H9 (cell line): Measurements from ENCODE around the gene ATM. TPM values are rescaled to one million over a fixed set of nuclear protein-coding genes. Genes with fewer than 3 reads are reported as not detected.

Experiments used
- DNase-seq: peaks from one replicate; pipeline ENCODE4 v3.0.0-alpha.2; 2017
- H2AFZ ChIP-seq: one replicate; pipeline ENCODE4 v1.6.1; 2013; ENCODE audit warnings: mild to moderate bottlenecking, low read length, control low read depth, moderate library complexity
- H2AK5ac ChIP-seq: 2 replicates; pipeline ENCODE4 v1.6.1; 2013; ENCODE audit warnings: low read length, control low read depth, mixed read lengths; ENCODE audit not compliant: insufficient read length
- H2BK120ac ChIP-seq: one replicate; pipeline ENCODE4 v1.6.1; 2013; ENCODE audit warnings: low read depth, mild to moderate bottlenecking, low read length, control low read depth, inconsistent platforms; ENCODE audit not compliant: poor library complexity, severe bottlenecking
- H2BK12ac ChIP-seq: 2 replicates; pipeline ENCODE4 v1.6.1; 2013; ENCODE audit warnings: low read length, control low read depth, mixed read lengths, low read depth; ENCODE audit not compliant: insufficient read length
- H2BK15ac ChIP-seq: 2 replicates; pipeline ENCODE4 v1.6.1; 2013; ENCODE audit warnings: low read depth, low read length, control low read depth
- H2BK20ac ChIP-seq: one replicate; pipeline ENCODE4 v1.6.1; 2013; ENCODE audit warnings: low read depth, mild to moderate bottlenecking, low read length, control low read depth, inconsistent platforms; ENCODE audit not compliant: poor library complexity, severe bottlenecking
- H2BK5ac ChIP-seq: 2 replicates; pipeline ENCODE4 v1.6.1; 2013; ENCODE audit warnings: low read length, control low read depth, mixed read lengths; ENCODE audit not compliant: insufficient read length
- H3K14ac ChIP-seq: 2 replicates; pipeline ENCODE4 v1.6.1; 2013; ENCODE audit warnings: low read length, control low read depth; ENCODE audit not compliant: insufficient read depth
- H3K18ac ChIP-seq: 2 replicates; pipeline ENCODE4 v1.6.1; 2013; ENCODE audit warnings: low read depth, mild to moderate bottlenecking, mixed read lengths, low read length, control low read depth; ENCODE audit not compliant: insufficient read length
- H3K23ac ChIP-seq: 2 replicates; pipeline ENCODE4 v1.6.1; 2013; ENCODE audit warnings: low read length, control low read depth, mixed read lengths, low read depth; ENCODE audit not compliant: insufficient read length
- H3K23me2 ChIP-seq: 2 replicates; pipeline ENCODE4 v1.6.1; 2013; ENCODE audit warnings: low read depth, mild to moderate bottlenecking, mixed read lengths, low read length, control low read depth; ENCODE audit not compliant: insufficient read length, poor library complexity, severe bottlenecking
- H3K27ac ChIP-seq: 2 replicates; pipeline ENCODE4 v1.5.1; 2013; ENCODE audit warnings: low read length, control low read depth, mixed read lengths, low read depth; ENCODE audit not compliant: insufficient read length
- H3K27me3 ChIP-seq: 2 replicates; pipeline ENCODE4 v1.6.1; 2013; ENCODE audit warnings: low read length, control low read depth, inconsistent platforms; ENCODE audit not compliant: insufficient read depth
- H3K4ac ChIP-seq: 2 replicates; pipeline ENCODE4 v1.6.1; 2013; ENCODE audit warnings: low read depth, mild to moderate bottlenecking, control low read depth, inconsistent platforms, low read length, moderate library complexity
- H3K4me1 ChIP-seq: 2 replicates; pipeline ENCODE4 v1.6.1; 2013; ENCODE audit warnings: low read length, control low read depth, inconsistent platforms; ENCODE audit not compliant: insufficient read depth
- H3K4me2 ChIP-seq: 2 replicates; pipeline ENCODE4 v1.6.1; 2013; ENCODE audit warnings: low read length, control low read depth, mixed read lengths; ENCODE audit not compliant: insufficient read length, insufficient read depth
- H3K56ac ChIP-seq: 2 replicates; pipeline ENCODE4 v1.6.1; 2013; ENCODE audit warnings: low read depth, mild to moderate bottlenecking, mixed read lengths, low read length, control low read depth; ENCODE audit not compliant: insufficient read length
- H3K79me1 ChIP-seq: 2 replicates; pipeline ENCODE4 v1.6.1; 2013; ENCODE audit warnings: low read depth, mild to moderate bottlenecking, moderate library complexity, low read length, control low read depth, inconsistent platforms; ENCODE audit not compliant: insufficient read depth, poor library complexity, severe bottlenecking
- H3K79me2 ChIP-seq: 2 replicates; pipeline ENCODE4 v1.6.1; 2013; ENCODE audit warnings: low read length, control low read depth, inconsistent platforms; ENCODE audit not compliant: insufficient read depth
- H3K9ac ChIP-seq: 2 replicates; pipeline ENCODE4 v1.6.1; 2013; ENCODE audit warnings: low read length, control low read depth, mixed read lengths; ENCODE audit not compliant: insufficient read length; ENCODE audit errors: extremely low read depth
- H3K9me3 ChIP-seq: one replicate; pipeline ENCODE4 v1.6.1; 2013; ENCODE audit warnings: low read depth, low read length, inconsistent platforms; ENCODE audit not compliant: control insufficient read depth
- H3T11ph ChIP-seq: one replicate; pipeline ENCODE4 v1.6.1; 2013; ENCODE audit warnings: mild to moderate bottlenecking, low read length, control low read depth, inconsistent platforms
- H4K20me1 ChIP-seq: one replicate; pipeline ENCODE4 v1.6.1; 2013; ENCODE audit not compliant: control insufficient read depth, insufficient read length, insufficient read depth
- H4K5ac ChIP-seq: 2 replicates; pipeline ENCODE4 v1.6.1; 2013; ENCODE audit warnings: low read depth, mild to moderate bottlenecking, mixed read lengths, low read length, control low read depth; ENCODE audit not compliant: insufficient read length
- H4K8ac ChIP-seq: replicated peaks from 2 replicates; pipeline ENCODE4 v1.6.1; 2013; ENCODE audit warnings: low read length, control low read depth, mixed read lengths, low read depth; ENCODE audit not compliant: insufficient read length
- H4K91ac ChIP-seq: 2 replicates; pipeline ENCODE4 v1.6.1; 2013; ENCODE audit warnings: low read depth, mild to moderate bottlenecking, moderate library complexity, mixed read lengths, low read length, control low read depth; ENCODE audit not compliant: insufficient read length
- H3K27ac Mint-ChIP-seq, 3 experiments: 2 replicates in 2 of 3; 3 replicates in 1 of 3; pipeline ENCODE4 v1.8.0; 2020 to 2021; ENCODE audit warnings: mixed read lengths in 3 of 3, mild to moderate bottlenecking in 1 of 3, moderate library complexity in 1 of 3
- H3K27me3 Mint-ChIP-seq: 2 replicates; pipeline ENCODE4 v1.8.0; 2021; ENCODE audit warnings: low read depth, mild to moderate bottlenecking, moderate library complexity, mixed read lengths
- H3K36me3 Mint-ChIP-seq, 3 experiments: 2 replicates in 2 of 3; 3 replicates in 1 of 3; pipeline ENCODE4 v1.8.0; 2020 to 2021; ENCODE audit warnings: low read depth in 3 of 3, mixed read lengths in 3 of 3; ENCODE audit not compliant: insufficient read depth in 1 of 3
- H3K4me1 Mint-ChIP-seq, 2 experiments: 2 replicates each; pipeline ENCODE4 v1.8.0; 2020; ENCODE audit warnings: mixed read lengths in 2 of 2
- H3K4me3 Mint-ChIP-seq, 2 experiments: 2 replicates in 1 of 2; 3 replicates in 1 of 2; pipeline ENCODE4 v1.8.0; 2020 to 2021; ENCODE audit warnings: mild to moderate bottlenecking in 2 of 2, mixed read lengths in 2 of 2, moderate library complexity in 1 of 2
- H3K9me3 Mint-ChIP-seq, 2 experiments: 2 replicates in 1 of 2; 3 replicates in 1 of 2; pipeline ENCODE4 v1.8.0; 2020; ENCODE audit warnings: mild to moderate bottlenecking in 2 of 2, mixed read lengths in 2 of 2, moderate library complexity in 1 of 2
- CTCF ChIP-seq: fragments of 200-600 bp; sonication (generic); conservative IDR thresholded peaks from 3 replicates; pipeline ENCODE4 v1.8.0; 2021; ENCODE audit warnings: antibody characterized with exemption, mild to moderate bottlenecking
- WGBS: extraction: QIAGEN DNeasy Blood & Tissue Kit; methylation state at CpG from one replicate; pipeline ENCODE4 v1.1.7; 2013; ENCODE audit warnings: missing lambda C conversion rate, low lambda C conversion rate, mixed read lengths; ENCODE audit not compliant: insufficient read length; ENCODE audit errors: extremely low coverage; 5-methylcytosine and 5-hydroxymethylcytosine counted together
- total RNA-seq: library from RNA; stranded (reverse); gene quantifications from 2 replicates; pipeline ENCODE4 v1.2.1, GENCODE V29; 2021

Gene ATM
- total RNA-seq, 1 experiment from 2014 or later, result 58.9 TPM

DNA sequence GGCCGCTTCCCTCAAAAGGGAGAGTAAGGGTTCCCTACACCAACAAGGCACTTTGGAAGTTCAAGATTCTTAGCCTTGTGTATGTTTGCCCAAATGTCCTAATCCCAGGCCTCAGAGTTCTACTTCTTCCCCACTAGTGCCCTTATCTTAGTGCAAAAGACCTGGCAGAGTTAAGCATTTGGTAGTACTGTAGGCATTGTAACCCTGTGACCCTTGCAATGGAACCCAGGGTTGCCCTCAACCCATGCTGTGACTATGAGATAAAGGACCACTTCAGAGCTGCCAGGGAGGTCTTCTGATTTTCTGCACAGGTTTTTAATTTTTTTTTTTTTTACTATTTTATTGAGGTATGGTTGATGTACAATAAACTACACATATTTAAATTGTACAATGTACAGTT, 179.4 kb downstream of the ATM start:
- no peak overlapping the region for H2AFZ ChIP-seq
- no peak overlapping the region for H2BK15ac ChIP-seq
- no peak overlapping the region for H2BK20ac ChIP-seq
- H3K4ac ChIP-seq, result no peak overlapping the region
- no peaks in the 10 kb centered on the region for H3K79me1 ChIP-seq
- no peak overlapping the region for H3K9ac ChIP-seq
- Mint-ChIP-seq H3K27ac (no peak overlapping the region), H3K27me3 (no peaks in the 10 kb centered on the region), H3K4me1 (no peaks in the 10 kb centered on the region), H3K4me3 (no peak overlapping the region), H3K36me3 (no peaks in the 10 kb centered on the region), H3K9me3 (no peaks in the 10 kb centered on the region)
- H3K79me2 ChIP-seq, result no peaks in the 10 kb centered on the region
- H3K18ac ChIP-seq, result no peak overlapping the region
- H3K27me3 ChIP-seq, result no peaks in the 10 kb centered on the region
- H4K20me1 ChIP-seq, result no peaks in the 10 kb centered on the region
- DNase-seq, result no peak
- no peak overlapping the region for H4K91ac ChIP-seq
- no peak overlapping the region for H3K14ac ChIP-seq
- H2AK5ac ChIP-seq, result no peak overlapping the region
- no CpG with 5 or more reads among the region's 1 CpG for WGBS
- no peak overlapping the region for H2BK5ac ChIP-seq
- no peak overlapping the region for H3K23ac ChIP-seq
- H3K4me1 ChIP-seq, result no peaks in the 10 kb centered on the region
- no peak overlapping the region for H3K27ac ChIP-seq
- H3T11ph ChIP-seq, result no peak overlapping the region
- no peak overlapping the region for H2BK12ac ChIP-seq
- H2BK120ac ChIP-seq, result no peak overlapping the region
- no peak overlapping the region for H3K56ac ChIP-seq
- no peak overlapping the region for H3K4me2 ChIP-seq
- no peaks in the 10 kb centered on the region for H3K9me3 ChIP-seq
- no peaks in the 10 kb centered on the region for H3K23me2 ChIP-seq
- H4K5ac ChIP-seq, result no peak overlapping the region
- no peak for TF ChIP-seq CTCF
- H4K8ac ChIP-seq, result no peak overlapping the region
